Measurements from ENCODE around the gene PROB1. TPM values are rescaled to one million over a fixed set of nuclear protein-coding genes. Genes with fewer than 3 reads are reported as not detected.

PROB1 gene
- total RNA-seq, 1 experiment from 2014 or later, result 3.4 TPM

GRCh38 chr5:139425497-139425896 is 30.6 kb upstream of the PROB1 start:
- Histone ChIP-seq H3K9me3 (ENCODE audit: control insufficient read depth, low read depth, low read length) (no peaks in the 10 kb centered on the region), H2BK15ac (ENCODE audit: low read depth, low read length) (no peak overlapping the region), H2AK5ac (ENCODE audit: insufficient read length, low read length) (no peak overlapping the region), H3K27ac (ENCODE audit: insufficient read length, low read depth, low read length) (no peak overlapping the region), H3T11ph (ENCODE audit: low read length) (no peak overlapping the region), H2BK12ac (ENCODE audit: insufficient read length, low read depth, low read length) (no peak overlapping the region), H4K20me1 (ENCODE audit: control insufficient read depth, insufficient read depth, insufficient read length) (no peaks in the 10 kb centered on the region), H4K8ac (replicated peaks; ENCODE audit: insufficient read length, low read depth, low read length) (no peak overlapping the region), H3K4me2 (ENCODE audit: insufficient read depth, insufficient read length, low read length) (no peak overlapping the region), H3K27me3 (ENCODE audit: insufficient read depth, low read length) (no peaks in the 10 kb centered on the region), H3K18ac (ENCODE audit: insufficient read length, low read depth, low read length) (no peak overlapping the region), H2AFZ (ENCODE audit: low read length) (no peak overlapping the region), H2BK20ac (ENCODE audit: low read depth, low read length, poor library complexity, severe bottlenecking) (no peak overlapping the region), H2BK5ac (ENCODE audit: insufficient read length, low read length) (no peak overlapping the region), H3K79me2 (ENCODE audit: insufficient read depth, low read length) (no peaks in the 10 kb centered on the region), H3K79me1 (ENCODE audit: insufficient read depth, low read depth, low read length, poor library complexity, severe bottlenecking) (no peaks in the 10 kb centered on the region), H3K4ac (ENCODE audit: low read depth, low read length) (no peak overlapping the region), H3K9ac (ENCODE audit: extremely low read depth, insufficient read length, low read length) (no peak overlapping the region), H4K5ac (ENCODE audit: insufficient read length, low read depth, low read length) (no peak overlapping the region), H3K4me1 (ENCODE audit: insufficient read depth, low read length) (no peaks in the 10 kb centered on the region), H3K14ac (ENCODE audit: insufficient read depth, low read length) (no peak overlapping the region), H4K91ac (ENCODE audit: insufficient read length, low read depth, low read length) (no peak overlapping the region), H2BK120ac (ENCODE audit: low read depth, low read length, poor library complexity, severe bottlenecking) (no peak overlapping the region), H3K23me2 (ENCODE audit: insufficient read length, low read depth, low read length, poor library complexity, severe bottlenecking) (no peaks in the 10 kb centered on the region), H3K56ac (ENCODE audit: insufficient read length, low read depth, low read length) (no peak overlapping the region), H3K23ac (ENCODE audit: insufficient read length, low read depth, low read length) (no peak overlapping the region)
- Mint-ChIP-seq H3K9me3 (no peaks in the 10 kb centered on the region), H3K27me3 (ENCODE audit: low read depth) (no peaks in the 10 kb centered on the region), H3K27ac (no peak overlapping the region; a peak in 1 of 7 replicates), H3K4me3 (no peak overlapping the region), H3K4me1 (peaks cover 0 to 4% of the 10 kb centered on the region in 2 experiments; a peak in 1 of 4 replicates), H3K36me3 (ENCODE audit: insufficient read depth in 1 of 3, low read depth in 3 of 3) (peaks cover 5 to 63% (median 51%) of the 10 kb centered on the region in 3 experiments)
- no peak for DNase-seq
- TF ChIP-seq, protein P1, sequence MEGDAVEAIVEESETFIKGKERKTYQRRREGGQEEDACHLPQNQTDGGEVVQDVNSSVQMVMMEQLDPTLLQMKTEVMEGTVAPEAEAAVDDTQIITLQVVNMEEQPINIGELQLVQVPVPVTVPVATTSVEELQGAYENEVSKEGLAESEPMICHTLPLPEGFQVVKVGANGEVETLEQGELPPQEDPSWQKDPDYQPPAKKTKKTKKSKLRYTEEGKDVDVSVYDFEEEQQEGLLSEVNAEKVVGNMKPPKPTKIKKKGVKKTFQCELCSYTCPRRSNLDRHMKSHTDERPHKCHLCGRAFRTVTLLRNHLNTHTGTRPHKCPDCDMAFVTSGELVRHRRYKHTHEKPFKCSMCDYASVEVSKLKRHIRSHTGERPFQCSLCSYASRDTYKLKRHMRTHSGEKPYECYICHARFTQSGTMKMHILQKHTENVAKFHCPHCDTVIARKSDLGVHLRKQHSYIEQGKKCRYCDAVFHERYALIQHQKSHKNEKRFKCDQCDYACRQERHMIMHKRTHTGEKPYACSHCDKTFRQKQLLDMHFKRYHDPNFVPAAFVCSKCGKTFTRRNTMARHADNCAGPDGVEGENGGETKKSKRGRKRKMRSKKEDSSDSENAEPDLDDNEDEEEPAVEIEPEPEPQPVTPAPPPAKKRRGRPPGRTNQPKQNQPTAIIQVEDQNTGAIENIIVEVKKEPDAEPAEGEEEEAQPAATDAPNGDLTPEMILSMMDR (conservative IDR thresholded peaks at IDR 0.05), result no peak
- no CpG with 5 or more reads among the region's 5 CpGs for WGBS (ENCODE audit: extremely low coverage, insufficient read length, low lambda C conversion rate)
